Body of pancreas (tissue), 4 donors: ENCODE measurements around the gene CLINT1.

ENCODE experiments used
- POLR2A ChIP-seq, 3 donors: fragments of 450-650 bp; IDR thresholded peaks; one replicate each; pipeline ENCODE4 v1.6.1; 2016; ENCODE audit warnings: antibody characterized with exemption in 3 of 3, mild to moderate bottlenecking in 2 of 3
- TF ChIP-seq, protein P1 (sequence below), 7 experiments: fragments of 450-650 bp in 4 of 7; fragments of 200-600 bp in 3 of 7; sonication (generic) in 3 of 7; IDR thresholded peaks; one replicate each; pipeline ENCODE4 v1.5.1; 2016 to 2019; ENCODE audit warnings: antibody characterized with exemption in 7 of 7

GRCh38 chr5:157744051-157745011 is 114.6 kb downstream of the CLINT1 start:
- TF ChIP-seq POLR2A (IDR thresholded peaks at IDR 0.05): no peak
- TF ChIP-seq, protein P1, sequence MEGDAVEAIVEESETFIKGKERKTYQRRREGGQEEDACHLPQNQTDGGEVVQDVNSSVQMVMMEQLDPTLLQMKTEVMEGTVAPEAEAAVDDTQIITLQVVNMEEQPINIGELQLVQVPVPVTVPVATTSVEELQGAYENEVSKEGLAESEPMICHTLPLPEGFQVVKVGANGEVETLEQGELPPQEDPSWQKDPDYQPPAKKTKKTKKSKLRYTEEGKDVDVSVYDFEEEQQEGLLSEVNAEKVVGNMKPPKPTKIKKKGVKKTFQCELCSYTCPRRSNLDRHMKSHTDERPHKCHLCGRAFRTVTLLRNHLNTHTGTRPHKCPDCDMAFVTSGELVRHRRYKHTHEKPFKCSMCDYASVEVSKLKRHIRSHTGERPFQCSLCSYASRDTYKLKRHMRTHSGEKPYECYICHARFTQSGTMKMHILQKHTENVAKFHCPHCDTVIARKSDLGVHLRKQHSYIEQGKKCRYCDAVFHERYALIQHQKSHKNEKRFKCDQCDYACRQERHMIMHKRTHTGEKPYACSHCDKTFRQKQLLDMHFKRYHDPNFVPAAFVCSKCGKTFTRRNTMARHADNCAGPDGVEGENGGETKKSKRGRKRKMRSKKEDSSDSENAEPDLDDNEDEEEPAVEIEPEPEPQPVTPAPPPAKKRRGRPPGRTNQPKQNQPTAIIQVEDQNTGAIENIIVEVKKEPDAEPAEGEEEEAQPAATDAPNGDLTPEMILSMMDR (IDR thresholded peaks at IDR 0.05): no peak
